BE2C (cell line): ENCODE results near the gene SCAF1.

Experiments
- DNase-seq: peaks from one replicate; pipeline ENCODE4 v3.0.0-alpha.2; 2020
- H3K27me3 ChIP-seq: fragments of 250-450 bp; sonication (Bioruptor Pico); 2 replicates; pipeline ENCODE4 v1.5.1; 2020; ENCODE audit warnings: mild to moderate bottlenecking
- H3K36me3 ChIP-seq: fragments of 250-450 bp; sonication (Bioruptor Pico); 2 replicates; pipeline ENCODE4 v1.5.1; 2020; ENCODE audit warnings: mild to moderate bottlenecking
- H3K4me1 ChIP-seq: fragments of 250-450 bp; sonication (Bioruptor Pico); 2 replicates; pipeline ENCODE4 v1.5.1; 2020
- H3K4me3 ChIP-seq: 2 replicates; pipeline ENCODE4 v1.5.1; 2011; ENCODE audit warnings: low read depth, low read length
- H3K9me3 ChIP-seq: fragments of 250-450 bp; sonication (Bioruptor Pico); 2 replicates; pipeline ENCODE4 v1.5.1; 2020
- CTCF ChIP-seq: IDR thresholded peaks from 2 replicates; pipeline ENCODE4 v1.5.1; 2012; ENCODE audit warnings: mild to moderate bottlenecking, low read depth, low read length

SCAF1 gene

GRCh38 chr19:49665351-49666119, 23.5 kb downstream of the SCAF1 start, which contains the start of the genes BCL2L12 and IRF3:
Gene BCL2L12, plus strand, starts transcription at chr19:49665933. Its CDS starts 760 bp downstream, at chr19:49666693.
Gene IRF3, minus strand, starts transcription at chr19:49665857. Its CDS starts 1,019 bp downstream, at chr19:49664838.
- Histone ChIP-seq H3K9me3 (no peaks in the 10 kb centered on the region), H3K4me1 (peaks cover 3% of the 10 kb centered on the region; the same call in 1 of the 2 replicates), H3K36me3 (peaks cover 9% of the 10 kb centered on the region; the same call in 1 of the 2 replicates), H3K27me3 (no peaks in the 10 kb centered on the region), H3K4me3 (peak within 1 kb of the TSS; percentile 87)
- DNase-seq = peak; percentile 98
- no peak for TF ChIP-seq CTCF

DNA sequence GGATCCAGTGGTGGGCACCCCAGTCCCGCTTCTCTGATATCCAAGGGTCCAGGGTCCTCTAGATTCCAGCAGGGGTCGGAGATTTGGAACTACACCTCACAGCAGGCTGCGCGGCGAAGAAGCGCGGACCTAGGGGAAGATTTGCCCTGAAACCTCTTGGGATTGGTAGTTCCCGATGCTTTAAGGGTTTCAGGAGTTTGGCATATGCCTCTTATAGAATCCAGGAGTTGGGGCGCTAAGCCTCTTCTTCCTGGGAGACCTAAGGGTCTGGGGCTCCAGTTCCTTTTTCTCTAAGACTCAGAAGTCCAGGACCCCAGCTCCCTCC, 24.1 kb downstream of the SCAF1 start:
- H3K27me3 ChIP-seq = no peaks in the 10 kb centered on the region
- DNase-seq = no peak
- peaks cover 3% of the 10 kb centered on the region; the same call in 1 of the 2 replicates for H3K4me1 ChIP-seq
- peak overlapping the region; percentile 87 for H3K4me3 ChIP-seq
- no peaks in the 10 kb centered on the region for H3K9me3 ChIP-seq
- H3K36me3 ChIP-seq = peaks cover 9% of the 10 kb centered on the region; the same call in 1 of the 2 replicates
- TF ChIP-seq CTCF = 0 out of 2 replicates have a peak, but pooled peaks have one; percentile 6

- H3K4me3 ChIP-seq = no peak overlapping the region
- no peak for TF ChIP-seq CTCF
Observed at GRCh38 chr19:49667473-49667872, 25.5 kb downstream of the SCAF1 start.

DNA sequence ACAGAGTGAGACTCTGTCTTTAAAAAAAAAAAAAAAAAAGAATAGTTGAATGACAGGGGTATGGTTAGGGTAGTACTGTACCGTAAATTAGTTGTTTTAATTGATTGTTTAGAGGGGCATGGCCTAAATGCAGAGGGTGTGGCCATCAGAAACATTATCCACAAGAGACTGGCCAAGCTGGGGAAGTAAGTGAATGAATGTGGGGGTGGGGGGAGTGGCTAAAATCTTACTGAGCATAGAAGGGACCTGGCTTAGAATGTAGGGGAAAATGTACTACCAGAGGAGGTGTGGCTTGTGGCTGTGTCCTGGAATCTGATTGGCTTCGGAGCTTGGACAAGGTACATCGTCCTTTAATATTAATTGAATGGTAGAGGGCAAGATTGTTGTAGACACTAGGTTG, 27.5 kb downstream of the SCAF1 start:
- no peak for TF ChIP-seq CTCF
- Histone ChIP-seq H3K36me3 (0 out of 2 replicates have a peak, but pooled peaks cover 2% of the 10 kb centered on the region), H3K4me1 (0 out of 2 replicates have a peak, but pooled peaks cover 3% of the 10 kb centered on the region), H3K9me3 (no peaks in the 10 kb centered on the region), H3K27me3 (no peaks in the 10 kb centered on the region), H3K4me3 (no peak overlapping the region)
- DNase-seq = no peak

More at GRCh38 chr19:49667473-49667872, 25.5 kb downstream of the SCAF1 start:
- H3K27me3 ChIP-seq = no peaks in the 10 kb centered on the region
- H3K9me3 ChIP-seq = no peaks in the 10 kb centered on the region
- H3K4me1 ChIP-seq = peaks cover 3% of the 10 kb centered on the region; the same call in 1 of the 2 replicates
- DNase-seq = no peak
- H3K36me3 ChIP-seq = 0 out of 2 replicates have a peak, but pooled peaks cover 2% of the 10 kb centered on the region

DNA sequence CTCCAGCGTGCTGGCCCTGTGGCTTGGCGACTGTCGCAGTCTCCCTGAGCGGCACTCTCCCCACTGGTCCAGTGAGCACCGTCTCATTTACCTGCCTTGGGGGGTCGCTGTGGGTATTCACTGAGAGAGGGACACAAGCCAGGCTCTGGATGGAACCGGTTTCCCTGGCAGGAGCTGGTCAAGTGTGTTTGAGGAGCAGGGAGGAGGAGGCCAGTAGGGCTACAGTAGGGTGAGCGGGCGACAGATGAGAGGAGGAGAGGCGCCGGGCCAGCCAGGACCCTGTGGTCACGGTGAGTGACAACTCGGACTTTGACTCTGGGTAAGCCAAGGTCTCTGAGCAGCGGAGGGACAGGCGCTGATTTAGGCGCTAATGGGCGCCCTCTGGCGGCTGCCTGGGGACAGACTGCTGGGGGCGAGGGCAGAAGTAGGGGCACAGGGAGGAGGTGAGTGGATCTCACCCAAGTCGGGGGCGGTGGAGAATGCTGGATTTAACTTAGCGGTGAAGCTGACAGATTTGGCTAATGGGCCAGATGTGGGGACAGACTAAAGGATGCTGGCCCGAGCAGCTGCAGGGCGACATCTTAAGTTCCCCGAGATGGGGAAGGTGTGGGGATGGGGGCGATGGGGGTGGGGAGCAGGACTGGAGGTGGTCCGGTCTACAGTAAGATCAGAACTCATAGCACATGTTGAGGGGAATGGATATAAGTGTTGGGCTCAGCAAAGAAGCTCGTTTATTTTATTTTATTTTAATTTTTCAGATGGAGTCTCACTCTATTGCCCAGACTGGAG, 30.3 kb downstream of the SCAF1 start:
- H3K9me3 ChIP-seq = no peaks in the 10 kb centered on the region
- peak overlapping the region; percentile 58 for H3K4me3 ChIP-seq
- peak; percentile 88 for DNase-seq
- no peaks in the 10 kb centered on the region for H3K4me1 ChIP-seq
- no peaks in the 10 kb centered on the region for H3K27me3 ChIP-seq
- 0 out of 2 replicates have a peak, but pooled peaks cover 5% of the 10 kb centered on the region for H3K36me3 ChIP-seq
- TF ChIP-seq CTCF = peak; percentile 88
